Inflammatory macrophage treated with lipopolysaccharide for 1 hour (primary cell): ENCODE results near the gene MRAS.
A peak's percentile ranks its signal among the peaks of the same experiment; 100 is the strongest.

ENCODE experiments used
- DNase-seq, 2 donors: peaks; one replicate each; pipeline ENCODE4 v3.0.0-alpha.2; 2020 to 2022

Gene MRAS

GRCh38 chr3:138344754-138345153, 3.6 kb upstream of the MRAS start:
- no peak for DNase-seq

DNA sequence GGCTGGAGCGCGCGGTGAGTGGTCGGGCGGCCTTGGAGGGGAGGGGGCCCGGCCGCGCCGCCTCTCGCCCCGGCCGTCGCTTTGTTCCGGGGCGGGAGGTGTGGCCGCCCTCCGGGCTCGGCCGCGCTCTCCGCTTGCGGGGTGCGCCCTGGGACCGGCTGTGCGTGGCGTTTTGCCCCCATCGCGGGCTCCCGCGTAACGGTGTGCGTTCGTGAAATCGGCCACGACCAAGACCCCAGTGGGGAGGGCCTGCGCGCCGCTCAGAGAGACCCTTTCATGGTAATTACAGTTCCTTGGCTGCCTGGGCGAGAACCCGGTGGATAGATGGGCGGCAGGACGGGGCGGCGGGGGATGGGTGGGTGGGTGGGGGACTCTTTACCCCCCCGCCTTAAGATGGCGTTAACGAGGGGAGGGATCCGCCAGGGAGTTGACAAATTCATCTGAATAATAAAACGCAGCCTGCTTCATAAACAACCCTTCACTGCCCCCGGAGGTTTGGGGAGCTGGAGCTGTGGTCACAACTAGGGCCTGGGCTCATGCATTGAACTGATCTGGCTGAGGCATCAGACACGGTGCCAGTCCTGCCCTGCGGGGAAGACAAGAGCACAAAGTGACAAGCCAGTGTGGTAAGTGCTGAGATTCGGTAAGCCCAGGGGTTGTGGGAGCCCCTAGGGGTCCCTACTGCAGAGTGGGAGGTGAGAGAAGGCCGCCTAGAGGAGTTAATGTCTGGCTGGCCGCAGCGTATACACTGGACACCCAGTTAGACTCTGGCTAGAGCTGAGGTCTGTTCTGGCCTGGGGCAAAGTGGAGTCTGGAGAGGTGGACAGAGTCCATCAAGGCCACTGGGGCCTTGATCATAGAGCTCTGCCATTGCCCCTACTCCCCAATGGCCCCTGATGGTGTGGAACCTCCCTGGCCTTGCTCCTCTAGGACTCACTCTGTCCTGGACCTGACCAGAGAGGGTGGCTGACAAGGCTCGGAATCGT, 668 bp downstream of the MRAS start:
- DNase-seq: peak in 1 of 2 donors; percentile 36

GRCh38 chr3:138349926-138350665, 1.7 kb downstream of the MRAS start:
- DNase-seq: peak; percentile 93 to 98

DNA sequence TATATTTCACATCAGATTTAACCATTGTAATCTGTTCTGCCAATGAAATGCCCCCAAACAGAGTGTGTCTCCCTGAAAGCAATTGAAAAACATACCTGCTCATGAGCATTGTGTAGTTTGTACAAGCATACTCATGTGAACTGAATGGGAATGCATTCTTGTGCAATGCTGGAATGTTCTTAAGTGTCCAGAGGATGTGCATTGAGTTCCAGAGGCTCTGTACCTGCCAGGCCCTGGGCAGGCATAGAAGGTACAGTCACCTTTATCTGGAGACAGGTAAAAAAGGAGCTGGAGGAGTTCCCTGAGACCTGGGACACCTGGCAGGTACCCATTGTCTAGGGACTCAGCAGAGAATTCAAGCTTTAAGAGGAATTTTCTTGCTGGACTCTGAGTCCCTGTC, 2.8 kb downstream of the MRAS start:
- no peak for DNase-seq

- DNase-seq: no peak
Measured at GRCh38 chr3:138351916-138352550, 3.7 kb downstream of the MRAS start.

DNA sequence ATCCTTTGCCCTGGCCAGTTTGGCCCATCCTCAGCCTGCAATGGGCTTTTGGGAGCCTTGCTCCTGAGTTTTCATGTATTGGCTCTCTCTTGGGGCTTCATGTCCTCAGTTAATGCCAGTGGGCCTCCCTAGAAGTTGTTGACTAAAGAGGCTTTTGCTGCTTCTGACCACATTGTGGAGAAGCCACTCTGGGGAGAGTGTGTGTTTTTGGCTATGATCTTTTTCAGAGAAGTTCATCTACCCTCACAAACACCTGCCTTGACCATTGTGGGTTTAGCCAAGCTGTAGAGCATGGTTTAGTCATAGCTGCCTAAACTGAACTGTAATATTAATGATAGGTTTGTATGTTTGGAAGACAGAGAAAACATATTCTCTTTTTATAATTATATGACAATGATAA, 6.0 kb downstream of the MRAS start:
- no peak for DNase-seq

- no peak for DNase-seq
Measured at GRCh38 chr3:138355071-138355470, 6.7 kb downstream of the MRAS start.

DNA sequence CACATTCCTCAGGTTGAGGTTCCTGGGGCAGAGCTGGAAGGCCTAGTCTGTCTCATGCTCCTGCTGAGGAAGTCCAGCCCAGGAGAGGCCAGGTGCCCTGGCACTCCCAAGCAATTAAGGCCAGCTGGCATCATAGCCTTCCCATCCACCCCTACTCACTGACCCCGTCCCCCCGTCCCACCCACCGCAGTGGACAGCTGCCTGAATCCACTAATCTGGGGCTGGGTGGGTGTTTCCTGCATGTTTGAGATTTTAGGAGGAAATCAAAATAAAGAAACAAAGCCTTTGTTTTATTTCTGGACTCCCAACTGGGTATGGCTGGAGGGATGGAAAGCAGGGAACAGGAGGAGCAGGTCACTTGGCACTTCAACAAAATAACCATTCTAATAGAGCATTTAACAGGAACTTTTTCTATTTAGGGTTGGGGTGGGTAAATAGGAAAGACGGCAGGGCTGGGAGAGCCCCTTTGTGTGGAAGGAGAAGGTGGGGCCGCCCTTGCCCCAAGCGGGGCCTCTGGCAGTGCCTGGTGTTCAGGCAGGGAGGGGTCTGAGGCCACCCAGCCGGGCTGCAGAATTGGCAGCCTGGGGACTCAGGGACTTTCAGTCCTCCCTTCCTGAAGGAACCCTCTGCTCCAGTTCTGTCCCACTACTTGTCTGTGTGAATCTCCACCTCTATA, 8.5 kb downstream of the MRAS start:
- no peak for DNase-seq

- DNase-seq: no peak
Measured at GRCh38 chr3:138359148-138359918, 11.0 kb downstream of the MRAS start.

GRCh38 chr3:138359919-138360868, 11.8 kb downstream of the MRAS start:
- DNase-seq: no peak

GRCh38 chr3:138360869-138361525, 12.6 kb downstream of the MRAS start:
- DNase-seq: no peak

- DNase-seq: no peak
Measured at GRCh38 chr3:138361561-138361971, 13.2 kb downstream of the MRAS start.

DNA sequence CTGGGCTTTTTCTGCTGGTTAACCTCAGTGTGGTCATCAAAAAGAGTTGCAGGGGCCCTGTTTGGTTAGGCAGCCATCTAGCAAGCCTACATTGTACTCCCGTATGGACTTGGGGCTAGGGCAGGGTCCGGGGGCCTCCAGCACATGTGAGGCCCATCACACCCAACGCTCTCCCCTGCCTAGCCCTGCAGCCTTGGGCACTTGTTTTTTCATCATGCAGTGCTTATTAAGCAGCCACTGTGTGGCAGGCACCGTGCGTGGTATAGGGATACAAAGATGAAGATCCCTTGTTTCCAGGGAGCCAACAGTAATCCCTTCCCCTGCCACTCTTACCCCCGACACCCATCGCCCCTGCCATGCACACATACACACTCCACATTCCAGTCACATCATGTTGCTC, 14.2 kb downstream of the MRAS start:
- no peak for DNase-seq

DNA sequence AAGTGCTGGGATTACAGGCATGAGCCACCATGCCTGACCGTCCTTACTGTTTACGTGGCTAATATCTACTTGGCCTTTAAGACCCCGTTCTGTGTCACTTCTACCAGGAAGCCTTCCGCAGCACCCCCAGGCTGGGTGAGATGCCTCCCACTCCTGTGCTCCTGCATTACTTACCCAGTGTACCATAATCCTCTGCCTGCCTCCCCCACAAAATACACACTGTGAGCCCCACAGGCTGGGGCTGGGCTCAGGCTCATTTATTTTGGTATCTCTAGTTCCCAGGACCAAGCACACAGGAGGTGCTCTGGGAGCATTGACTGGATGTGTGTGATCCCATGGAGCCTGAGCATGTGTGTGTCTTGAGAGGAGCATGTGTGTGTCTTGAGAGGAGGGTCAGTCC, 14.9 kb downstream of the MRAS start:
- DNase-seq: no peak

- no peak for DNase-seq
Measured at GRCh38 chr3:138364356-138365252, 16.2 kb downstream of the MRAS start.

- DNase-seq: no peak
Measured at GRCh38 chr3:138365253-138365555, 16.8 kb downstream of the MRAS start.

DNA sequence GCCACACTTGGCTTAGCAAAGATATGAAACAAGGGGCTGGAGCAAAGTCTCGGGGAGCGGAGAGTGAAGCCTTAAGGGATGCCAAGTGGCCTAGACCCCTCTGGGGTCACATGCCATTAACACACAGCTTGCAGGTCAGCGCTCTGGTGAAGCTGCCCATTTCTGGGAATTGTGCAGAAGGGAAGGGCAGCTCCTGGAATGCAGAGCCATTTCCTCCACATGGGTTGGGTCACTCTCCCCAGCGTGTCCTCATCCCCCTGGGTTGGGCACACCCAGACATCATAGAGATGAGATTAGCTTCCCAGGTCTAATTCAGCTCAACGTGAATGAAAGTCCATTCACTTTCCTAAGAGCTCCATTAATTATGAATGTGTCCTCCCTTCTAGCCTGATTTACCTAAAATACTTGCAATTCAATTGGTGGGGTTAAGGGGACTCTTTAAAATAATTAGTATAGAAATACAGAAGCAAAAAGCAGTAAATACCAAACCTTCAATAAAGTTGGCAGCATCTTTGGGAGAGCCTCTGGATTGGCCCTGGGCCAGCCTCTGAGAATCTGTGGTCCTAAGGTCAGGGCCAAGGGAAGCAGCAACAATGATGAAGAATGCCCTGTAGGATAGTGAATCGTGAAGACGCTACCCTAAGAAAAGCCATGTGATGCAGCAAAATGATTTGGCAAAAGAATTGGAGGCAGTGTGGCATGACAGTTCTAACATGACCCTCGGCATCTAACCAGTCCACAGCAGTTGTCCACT, 17.8 kb downstream of the MRAS start:
- no peak for DNase-seq

GRCh38 chr3:138367326-138367850, 19.0 kb downstream of the MRAS start:
- DNase-seq: no peak
